ENCODE measurements around the gene ADGRA1. TPM values are rescaled to one million over a fixed set of nuclear protein-coding genes. Genes with fewer than 3 reads are reported as not detected.
"Not testable (repeated sequence)": the region's sequence is repeated elsewhere in the genome, so short reads cannot be mapped to it uniquely, and the experiment has no call there.

The ADGRA1 gene
- polyA plus RNA-seq, 4 donors = 1.2 to 1.9 (median 1.5) TPM

DNA sequence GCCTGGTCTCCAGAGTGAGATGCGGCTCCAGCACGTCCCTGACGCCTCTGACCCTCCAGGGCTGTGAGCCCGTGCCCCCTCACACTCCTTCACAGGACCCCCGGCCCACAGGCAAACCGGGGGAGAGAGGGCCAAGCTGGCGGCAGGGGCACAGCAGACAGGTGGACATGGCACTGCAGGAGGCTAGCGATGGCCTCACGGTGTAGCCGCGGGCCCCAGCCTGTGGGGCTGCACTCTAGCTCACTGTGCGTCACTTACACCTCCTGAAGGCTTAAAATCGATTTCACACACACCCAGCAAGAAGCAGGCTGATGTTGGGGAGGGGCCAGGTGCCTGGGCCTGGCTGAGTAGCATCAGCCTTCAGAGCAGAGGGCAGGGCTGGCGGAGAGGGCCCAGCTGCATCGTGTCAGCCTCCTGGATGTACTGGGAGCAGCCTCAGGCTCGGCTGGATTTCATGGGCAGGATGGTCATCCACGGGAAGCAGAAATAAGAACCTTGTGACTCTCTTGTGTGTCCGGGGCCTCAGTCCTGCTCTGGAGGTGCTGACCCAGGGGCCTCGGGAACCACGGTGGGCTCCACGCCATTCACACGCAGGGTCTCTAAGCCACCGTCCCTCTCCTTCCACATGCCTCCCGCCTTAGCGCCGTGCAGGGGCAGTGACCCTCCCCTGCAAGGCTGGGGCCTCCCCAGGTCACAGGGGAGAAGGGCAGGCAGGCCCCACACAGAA lies 52.9 kb downstream of the ADGRA1 start:
- DNase-seq (ENCODE audit: low read depth in 4 of 4, low spot score in 3 of 4) = no peak

DNA sequence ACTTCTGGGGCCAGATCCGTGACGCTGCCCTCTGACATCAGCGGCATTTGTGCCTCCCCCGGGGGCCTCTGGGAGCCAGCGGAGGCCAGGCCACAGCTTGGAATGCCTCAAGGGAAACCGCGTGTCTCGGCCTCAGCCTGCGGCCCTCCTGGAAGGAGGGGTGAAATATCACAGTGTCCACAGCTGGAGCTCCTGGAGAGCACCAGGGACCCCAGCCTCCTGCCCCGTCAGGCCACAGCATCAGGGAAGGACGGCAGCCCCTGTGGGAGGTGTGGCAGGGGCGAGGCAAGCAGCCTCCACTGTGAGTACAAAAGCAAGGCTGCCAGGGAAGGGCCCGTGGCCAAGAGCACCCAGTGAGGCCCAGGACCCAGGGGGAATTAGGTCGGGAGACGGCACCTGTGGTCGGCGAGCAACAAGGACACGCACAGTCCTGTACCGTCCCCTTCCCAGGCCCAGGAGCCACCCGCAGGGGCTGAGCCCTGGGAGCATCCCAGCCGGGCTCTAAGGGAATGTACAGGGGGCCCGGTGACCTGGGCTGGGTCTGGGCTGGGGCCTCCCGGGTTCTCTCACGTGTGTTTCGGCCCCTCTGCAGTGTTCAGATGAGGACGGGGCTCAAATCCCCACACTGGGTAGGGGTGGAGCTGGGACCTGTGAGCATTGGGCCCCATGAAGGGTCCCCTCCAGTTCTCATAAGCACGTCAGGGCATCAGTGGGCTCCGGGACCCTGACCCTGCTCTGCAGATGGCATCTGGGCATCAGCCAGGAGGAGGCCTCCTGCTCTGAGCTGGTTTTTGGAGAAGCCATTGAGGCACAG lies 53.6 kb downstream of the ADGRA1 start:
- DNase-seq (ENCODE audit: low read depth in 4 of 4, low spot score in 3 of 4) = no peak

DNA sequence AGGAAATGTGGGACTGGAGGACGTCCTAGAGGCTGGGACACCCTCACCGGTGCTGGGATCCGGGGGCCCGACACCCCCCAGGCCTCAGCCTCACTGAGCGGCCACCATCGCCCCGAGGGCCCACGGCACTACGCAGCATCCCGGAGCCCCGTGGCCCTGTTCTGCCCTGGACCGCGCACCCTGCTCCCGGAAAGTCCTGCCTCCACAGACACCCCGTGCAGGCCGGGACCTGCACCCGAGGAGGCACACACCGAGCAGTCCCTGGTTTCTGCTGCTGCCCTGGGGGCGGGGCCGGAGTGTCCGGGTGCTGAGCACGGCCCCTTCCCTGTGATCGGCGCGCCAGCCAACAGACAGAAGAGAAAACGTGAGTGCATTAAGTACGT lies 54.2 kb downstream of the ADGRA1 start:
- DNase-seq (ENCODE audit: low read depth in 4 of 4, low spot score in 3 of 4) = no peak

DNA sequence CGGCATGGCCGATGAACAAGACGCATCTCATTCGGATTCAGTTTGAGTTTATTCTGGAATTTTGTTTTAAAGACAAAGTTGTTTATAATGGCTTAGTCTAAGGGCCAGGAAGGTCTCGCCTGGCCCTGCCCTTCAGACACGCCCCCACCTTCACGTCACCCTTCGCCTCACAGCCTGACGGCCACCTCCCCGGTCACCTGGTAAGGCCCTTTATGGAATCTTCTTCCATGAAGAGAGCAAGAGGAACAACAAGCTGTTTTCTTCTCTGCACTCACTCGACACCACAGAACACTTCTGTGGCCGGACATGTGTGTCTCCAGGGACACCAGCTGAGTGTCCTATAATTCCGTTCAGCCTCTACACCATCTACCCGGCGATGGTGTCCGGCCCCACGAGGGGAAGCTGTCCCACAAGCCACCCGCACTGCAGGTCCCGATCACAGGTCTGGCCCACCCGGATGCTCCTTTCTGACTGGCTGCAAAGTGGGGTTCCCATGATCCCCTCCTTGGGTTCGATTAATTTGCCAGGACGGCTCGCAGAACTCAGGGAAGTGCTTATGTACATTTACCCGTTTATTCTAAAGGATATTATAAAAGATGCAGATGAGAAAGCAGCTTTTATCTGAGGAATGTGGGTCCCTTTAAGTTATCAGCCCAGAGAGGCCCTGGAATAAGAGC lies 54.9 kb downstream of the ADGRA1 start:
- DNase-seq (ENCODE audit: low read depth in 4 of 4, low spot score in 3 of 4) = no peak

DNA sequence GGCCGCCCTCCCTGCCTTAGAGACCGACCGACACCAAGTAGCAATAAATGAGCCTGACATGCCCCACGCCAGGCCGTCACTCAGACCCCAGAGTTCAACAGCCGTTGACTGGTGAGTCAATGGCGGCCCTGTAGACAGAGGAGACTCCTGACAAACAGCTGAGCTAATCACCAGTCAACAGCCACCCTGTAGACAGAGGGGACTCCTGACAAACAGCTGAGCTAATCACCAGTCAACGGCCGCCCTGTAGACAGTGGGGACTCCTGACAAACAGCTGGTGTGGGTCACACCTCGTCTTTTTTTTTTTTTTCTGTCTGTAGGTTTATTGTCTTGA lies 55.4 kb downstream of the ADGRA1 start:
- no peak for DNase-seq (ENCODE audit: low read depth in 4 of 4, low spot score in 3 of 4)

DNA sequence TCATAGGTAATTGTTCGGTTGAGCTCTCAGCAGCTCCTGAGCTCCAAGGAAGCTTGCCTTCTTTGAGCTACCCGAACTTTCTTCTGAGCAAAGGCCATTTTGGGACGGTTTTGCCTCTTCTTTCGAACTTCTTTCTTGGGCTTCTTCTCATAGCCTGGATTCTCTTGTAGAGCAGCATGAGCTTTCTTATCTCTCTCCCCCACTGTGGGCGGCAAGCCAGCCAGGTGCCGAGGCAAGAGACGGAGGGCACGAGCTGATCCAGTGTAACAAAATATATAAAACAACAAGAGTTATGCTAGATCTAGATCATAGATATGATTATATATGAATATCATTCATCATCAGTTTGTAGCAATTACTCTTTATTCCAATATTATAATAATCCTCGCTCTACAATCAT lies 55.8 kb downstream of the ADGRA1 start:
- DNase-seq (ENCODE audit: low read depth in 4 of 4, low spot score in 3 of 4) = no peak

DNA sequence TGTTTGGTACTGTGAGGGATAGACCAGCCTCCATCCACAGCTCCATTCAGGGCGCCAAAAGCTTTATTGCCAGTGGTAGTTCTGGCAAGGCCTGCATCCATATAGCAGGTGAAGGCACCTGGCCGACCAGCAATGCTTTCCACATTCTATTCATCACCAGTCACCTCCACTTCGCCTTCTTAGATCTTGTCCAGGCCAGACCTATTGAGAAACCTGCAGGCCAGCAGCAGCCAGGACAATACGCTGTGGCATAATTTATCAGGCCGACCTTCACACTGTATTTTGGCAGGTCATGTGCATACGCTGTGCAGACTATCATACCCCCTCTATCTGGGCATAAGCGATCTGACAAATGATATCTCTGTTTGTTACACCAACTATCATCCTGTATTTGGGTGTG lies 57.0 kb downstream of the ADGRA1 start:
- DNase-seq (ENCODE audit: low read depth in 4 of 4, low spot score in 3 of 4) = no peak

DNA sequence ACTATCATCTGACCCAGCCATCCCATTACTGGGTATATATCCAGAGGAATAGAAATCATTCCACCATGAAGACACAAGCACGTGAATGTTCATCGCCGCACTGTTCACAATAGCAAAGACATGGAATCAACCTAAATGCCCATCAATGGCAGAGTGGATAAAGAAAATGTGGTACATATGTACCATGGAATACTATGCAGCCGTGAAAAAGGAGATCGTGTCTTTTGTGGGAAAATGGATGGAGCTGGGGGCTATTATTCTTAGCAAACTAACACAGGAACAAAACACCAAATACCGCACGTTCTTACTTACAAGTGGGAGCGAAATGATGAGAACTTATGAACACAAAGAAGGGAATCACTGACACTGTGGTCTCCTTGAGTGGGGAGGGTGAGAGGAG lies 62.5 kb downstream of the ADGRA1 start:
- DNase-seq (ENCODE audit: low read depth in 4 of 4, low spot score in 3 of 4) = no peak

DNA sequence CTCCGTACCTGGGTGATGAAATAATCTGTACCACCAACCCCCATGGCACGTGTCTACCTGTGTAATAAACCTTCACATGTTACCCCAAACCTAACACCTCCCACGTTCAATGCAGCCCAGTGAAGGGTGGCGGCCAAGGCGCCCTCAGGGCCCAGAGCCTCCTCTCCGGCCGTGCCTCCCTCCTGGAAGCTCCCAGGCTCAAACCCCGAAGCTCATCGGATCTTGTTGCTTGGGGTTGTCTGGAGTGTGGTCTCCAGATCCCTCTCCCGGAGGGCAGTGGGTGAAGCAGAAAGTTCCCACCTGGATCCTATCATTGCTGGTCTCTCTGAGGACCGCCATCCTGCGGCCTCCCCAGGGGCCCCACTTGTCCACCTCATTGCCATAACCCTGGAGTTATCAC lies 62.9 kb downstream of the ADGRA1 start:
- DNase-seq (ENCODE audit: low read depth in 4 of 4, low spot score in 3 of 4) = no peak

DNA sequence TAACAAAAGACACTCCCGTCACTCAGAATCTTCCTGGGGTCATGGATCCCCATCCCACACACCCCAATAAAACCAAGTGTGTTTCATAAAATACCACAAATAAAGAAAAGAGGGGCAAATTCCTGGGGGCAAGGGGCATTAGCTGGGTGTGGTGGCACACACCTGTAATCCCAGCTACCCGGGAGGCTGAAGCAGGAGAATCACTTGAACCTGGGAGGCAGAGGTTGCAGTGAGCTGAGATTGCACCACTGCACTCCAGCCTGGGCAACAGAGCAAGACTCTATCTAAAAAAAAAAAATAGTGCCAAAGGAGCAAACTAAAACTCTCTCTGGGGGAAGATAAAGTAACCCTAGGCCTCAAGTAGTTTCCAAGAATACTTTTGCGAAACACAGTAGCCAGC lies 63.3 kb downstream of the ADGRA1 start:
- not testable (repeated sequence) for DNase-seq (ENCODE audit: low read depth in 4 of 4, low spot score in 3 of 4)

DNA sequence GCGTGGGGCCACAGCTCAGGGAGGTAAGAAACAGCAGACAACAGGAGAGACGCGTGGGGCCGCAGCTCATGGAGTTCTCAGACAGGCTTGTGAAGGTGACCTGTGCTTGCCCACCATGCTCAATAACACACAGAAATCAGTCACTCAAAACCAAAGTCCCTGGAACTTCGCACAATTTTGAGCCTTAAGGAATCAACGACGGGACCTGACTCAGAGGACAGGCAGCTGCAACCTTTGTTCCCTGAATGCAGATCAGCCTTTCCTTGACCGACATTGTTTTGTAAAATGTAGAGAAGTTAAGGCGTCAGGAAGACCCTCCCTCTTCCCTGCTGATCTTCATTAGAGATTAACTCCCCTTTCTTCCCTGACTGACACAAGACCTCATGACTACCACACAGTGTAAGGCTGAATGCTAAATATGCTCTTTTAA lies 63.8 kb downstream of the ADGRA1 start:
- DNase-seq (ENCODE audit: low read depth in 4 of 4, low spot score in 3 of 4) = no peak

DNA sequence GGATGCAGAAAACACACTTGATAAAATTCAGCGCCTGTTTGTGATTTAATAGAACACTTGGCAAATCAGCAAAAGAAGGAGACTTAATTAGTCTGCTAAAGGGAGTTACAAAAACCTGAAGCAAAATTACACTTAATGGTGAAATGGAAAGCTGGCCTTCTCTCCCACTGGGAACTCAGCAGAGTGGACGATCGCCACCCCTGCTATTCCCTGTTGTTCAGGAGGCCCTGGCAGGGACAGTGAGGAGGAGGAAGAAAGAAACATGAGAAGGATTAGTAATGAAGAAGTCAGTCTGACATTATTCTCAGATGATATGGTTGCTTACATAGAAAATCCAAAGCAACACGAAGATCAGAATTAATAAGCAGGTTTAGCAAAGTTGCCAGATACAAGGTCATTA lies 66.7 kb downstream of the ADGRA1 start:
- DNase-seq (ENCODE audit: low read depth in 4 of 4, low spot score in 3 of 4) = no peak

DNA sequence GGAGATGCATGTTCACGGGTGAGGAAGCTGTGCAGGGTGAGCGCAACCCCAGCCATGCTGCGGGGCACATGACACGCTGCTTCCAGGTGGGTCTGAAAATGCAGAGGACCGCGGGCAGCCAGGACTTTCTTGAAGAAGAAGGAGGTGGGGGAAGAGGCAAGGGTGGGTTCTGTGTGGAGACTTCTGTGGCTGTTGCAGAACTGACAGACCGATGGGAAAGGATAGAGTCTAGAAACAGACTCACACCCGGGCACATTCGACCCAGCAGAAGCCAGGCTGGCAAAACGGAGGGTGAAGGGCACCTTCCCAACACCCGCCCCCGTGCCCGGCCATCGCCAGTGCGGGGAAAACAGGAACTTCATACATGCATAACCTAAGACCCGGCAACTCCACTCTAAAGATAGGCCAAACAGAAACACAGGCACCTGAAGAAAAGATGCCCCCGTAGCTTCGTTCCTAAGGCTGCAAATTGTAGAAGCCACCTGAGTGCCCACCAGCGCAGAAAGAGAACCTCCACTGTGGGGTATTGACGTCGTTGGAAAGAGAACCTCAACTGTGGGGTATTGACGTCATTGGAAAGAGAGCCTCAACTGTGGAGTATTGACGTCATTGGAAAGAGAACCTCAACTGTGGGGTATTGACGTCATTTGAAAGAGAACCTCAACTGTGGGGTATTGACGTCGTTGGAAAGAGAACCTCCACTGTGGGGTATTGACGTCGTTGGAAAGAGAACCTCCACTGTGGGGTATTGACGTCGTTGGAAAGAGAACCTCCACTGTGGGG lies 67.5 kb downstream of the ADGRA1 start:
- no peak for DNase-seq (ENCODE audit: low read depth in 4 of 4, low spot score in 3 of 4)

DNA sequence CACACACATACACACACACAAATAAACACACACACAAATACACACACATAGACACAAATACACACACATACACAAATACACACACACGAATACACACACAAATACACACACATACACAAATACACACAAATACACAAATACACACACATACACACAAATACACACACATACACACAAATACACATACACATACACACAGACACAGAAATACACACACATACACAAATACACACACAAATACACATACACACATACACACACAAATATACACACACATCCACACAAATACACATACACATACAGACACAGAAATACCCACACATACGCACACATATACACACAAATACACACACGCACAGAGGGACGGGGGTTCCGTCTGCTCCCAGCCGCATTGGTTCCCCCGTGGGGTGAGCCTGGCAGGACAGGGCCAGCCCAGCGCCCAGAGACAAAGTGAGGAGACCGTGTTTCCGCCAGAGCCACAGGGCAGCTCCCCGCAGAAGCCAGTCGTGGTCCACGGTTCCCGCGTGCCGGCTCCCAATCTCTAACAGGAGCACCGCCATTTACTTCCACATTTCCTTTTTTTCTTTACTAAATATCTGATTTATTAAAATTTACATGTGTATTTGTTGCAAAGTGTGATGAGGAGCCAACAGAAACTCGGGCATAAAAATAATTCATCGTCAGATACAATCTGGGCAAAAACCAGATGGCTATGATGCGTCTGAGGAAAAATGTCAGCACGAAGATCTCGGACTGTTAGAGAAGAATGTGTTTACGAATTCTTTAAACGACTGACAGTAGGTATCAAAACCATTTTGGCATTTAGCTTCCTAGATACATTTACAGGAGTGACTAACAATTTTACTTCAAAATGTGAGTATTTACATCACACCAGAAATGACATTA lies 69.2 kb downstream of the ADGRA1 start:
- DNase-seq (ENCODE audit: low read depth in 4 of 4, low spot score in 3 of 4) = no peak

DNA sequence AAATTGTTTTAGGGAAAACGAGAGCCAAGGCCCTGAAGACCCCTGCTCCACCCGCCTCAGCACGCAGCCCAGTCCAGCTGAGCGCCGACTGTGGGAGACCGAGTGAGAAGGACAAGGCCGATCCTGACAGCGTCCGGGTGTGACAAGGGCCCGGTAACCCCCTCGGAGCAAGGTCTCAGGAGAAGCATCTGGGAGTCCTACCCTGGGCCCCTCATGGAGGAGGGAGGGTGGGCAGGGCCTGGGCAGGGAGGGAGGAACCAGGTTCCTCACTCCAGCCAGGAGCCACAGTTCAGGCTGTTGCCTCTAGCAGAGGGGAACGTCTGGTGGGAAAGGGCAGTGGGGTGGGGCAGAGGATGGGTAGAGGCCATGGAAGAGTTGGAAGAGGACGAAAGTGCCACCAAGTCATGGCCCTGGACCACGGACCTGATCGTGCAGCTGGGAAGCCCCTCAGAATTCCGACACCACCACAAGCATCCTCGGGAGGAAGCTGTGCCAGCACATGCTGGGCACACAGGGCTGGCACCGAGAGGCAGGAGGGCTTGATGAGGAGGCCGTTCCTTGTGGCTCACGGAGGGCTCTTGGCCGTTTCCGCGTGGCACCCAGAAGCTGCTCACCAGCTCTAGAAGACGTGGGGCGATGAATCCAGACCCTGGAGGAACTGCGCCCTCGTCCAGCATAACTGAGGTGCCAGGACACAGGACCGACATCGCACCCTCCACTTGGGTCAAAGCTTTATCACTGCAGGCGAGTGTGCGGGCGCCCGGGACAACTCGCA lies 70.1 kb downstream of the ADGRA1 start:
- DNase-seq (ENCODE audit: low read depth in 4 of 4, low spot score in 3 of 4) = no peak

DNA sequence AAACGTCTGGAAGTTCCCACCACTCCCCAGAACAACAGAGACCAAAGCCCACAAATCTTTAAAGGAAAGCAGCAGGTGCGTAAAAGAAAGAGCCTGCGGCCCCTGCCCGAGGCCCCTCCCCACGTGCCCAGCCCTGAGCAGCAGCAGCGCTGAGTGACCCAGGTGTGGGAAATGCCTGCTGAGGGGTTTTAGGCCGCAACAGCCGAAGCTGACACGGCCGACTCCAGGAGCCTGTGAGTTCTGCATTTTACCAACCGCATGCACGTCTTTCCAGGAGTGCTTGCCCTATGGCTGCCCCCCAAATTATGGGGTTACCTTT lies 70.7 kb downstream of the ADGRA1 start:
- no peak for DNase-seq (ENCODE audit: low read depth in 4 of 4, low spot score in 3 of 4)

DNA sequence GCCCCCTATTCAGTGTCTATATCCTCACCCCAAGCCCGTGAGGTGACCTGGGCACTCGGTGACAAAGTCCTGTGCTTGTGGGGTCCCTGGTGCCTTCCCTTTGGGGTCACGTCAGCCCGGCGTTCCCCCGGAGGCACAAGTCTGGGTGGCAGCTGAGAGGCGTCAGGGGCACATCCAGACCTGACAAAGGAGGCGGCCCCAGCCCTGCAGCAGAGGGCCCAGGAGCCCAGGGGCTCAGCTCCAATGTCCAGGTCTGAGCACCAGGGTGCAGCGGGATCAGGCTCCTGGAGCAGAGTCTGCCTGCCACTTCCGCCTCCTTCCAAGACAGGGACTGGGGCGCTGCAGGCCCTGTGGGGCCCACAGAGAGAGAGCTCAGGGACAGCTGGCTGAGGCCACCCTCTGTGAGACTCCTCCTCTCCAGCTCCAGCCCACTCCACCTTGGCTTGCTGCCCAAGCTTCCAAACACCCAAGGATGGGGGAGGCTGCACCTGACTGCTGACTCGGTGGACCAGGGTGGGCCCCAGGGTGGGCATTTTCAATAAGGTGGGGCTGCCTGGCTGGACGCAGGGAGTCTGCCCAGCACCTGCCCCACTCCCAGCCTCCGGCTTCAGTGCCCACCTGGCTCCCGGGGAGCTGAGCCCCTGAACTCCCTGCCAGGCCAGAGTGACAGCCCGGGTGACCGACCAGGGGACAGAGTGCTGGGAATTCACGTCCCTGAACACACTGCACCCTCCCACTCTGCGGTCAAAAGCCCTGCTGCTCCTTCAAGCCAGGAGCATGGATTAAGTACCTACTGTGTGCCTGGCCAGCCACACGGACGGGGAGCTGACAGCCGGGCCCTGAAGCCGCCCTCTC lies 71.3 kb downstream of the ADGRA1 start:
- peak in 1 of 4 donors; percentile 59 for DNase-seq (ENCODE audit: low read depth in 4 of 4, low spot score in 3 of 4)

DNA sequence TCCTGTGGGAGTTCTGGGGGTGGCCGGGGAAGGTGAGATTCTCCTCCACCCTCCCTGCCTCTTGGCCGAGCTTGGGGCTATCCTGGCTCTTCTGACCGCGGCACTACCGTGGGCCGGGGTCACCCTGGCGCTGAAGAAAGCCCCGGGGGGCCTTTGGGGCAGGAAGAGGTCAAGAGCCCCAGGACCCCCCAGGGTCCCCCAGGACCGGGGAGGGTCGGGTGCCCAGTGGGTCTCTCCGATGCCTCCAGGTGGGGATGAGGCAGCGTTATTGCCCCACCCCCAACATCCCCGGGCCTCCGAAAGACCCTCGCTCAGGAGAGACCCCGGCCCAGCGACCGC lies 71.9 kb downstream of the ADGRA1 start:
- no peak for DNase-seq (ENCODE audit: low read depth in 4 of 4, low spot score in 3 of 4)

Data from right renal pelvis (tissue), 4 donors.